Measurements from ENCODE around the gene SRRM1.
"Not testable (repeated sequence)": the region's sequence is repeated elsewhere in the genome, so short reads cannot be mapped to it uniquely, and the experiment has no call there.

SRRM1 gene

GRCh38 chr1:24695202-24695974 is 52.3 kb downstream of the SRRM1 start:
- no peak overlapping the region for H3K27ac ChIP-seq
- TF ChIP-seq ZFX (IDR thresholded peaks at IDR 0.05) (no peak), CTCF (conservative IDR thresholded peaks at IDR 0.05) (no peak)

GRCh38 chr1:24696041-24696755 is 53.1 kb downstream of the SRRM1 start:
- TF ChIP-seq CTCF (conservative IDR thresholded peaks at IDR 0.05) (no peak), ZFX (IDR thresholded peaks at IDR 0.05) (no peak)
- H3K27ac ChIP-seq, result no peak overlapping the region

- TF ChIP-seq ZFX (IDR thresholded peaks at IDR 0.05), result no peak
- no peak for TF ChIP-seq CTCF (conservative IDR thresholded peaks at IDR 0.05)
- no peak overlapping the region for H3K27ac ChIP-seq
These were observed 53.7 kb downstream of the SRRM1 start for GRCh38 chr1:24696756-24697330.

GRCh38 chr1:24697453-24698001 is 54.4 kb downstream of the SRRM1 start:
- not testable (repeated sequence) for H3K27ac ChIP-seq

- H3K27ac ChIP-seq, result not testable (repeated sequence)
These were observed 55.2 kb downstream of the SRRM1 start for GRCh38 chr1:24698326-24698725.

- no peak overlapping the region for H3K27ac ChIP-seq
- TF ChIP-seq CTCF (conservative IDR thresholded peaks at IDR 0.05), result no peak
- TF ChIP-seq ZFX (IDR thresholded peaks at IDR 0.05), result no peak
These were observed 56.5 kb downstream of the SRRM1 start for GRCh38 chr1:24699628-24700027.

GRCh38 chr1:24702511-24703293 is 59.6 kb downstream of the SRRM1 start:
- TF ChIP-seq CTCF (conservative IDR thresholded peaks at IDR 0.05) (no peak), ZFX (IDR thresholded peaks at IDR 0.05) (no peak)
- H3K27ac ChIP-seq, result no peak overlapping the region

All from C4-2B (cell line).